ENCODE data around the gene PTPRN2. TPM values are rescaled to one million over a fixed set of nuclear protein-coding genes. Genes with fewer than 3 reads are reported as not detected.

The PTPRN2 gene
- total RNA-seq, 1 donor from 2014 or later: 2.4 TPM

GRCh38 chr7:157875230-157876179 is 712.1 kb downstream of the PTPRN2 start:
- DNase-seq (ENCODE audit: low read depth in 2 of 2): no peak

- DNase-seq (ENCODE audit: low read depth in 2 of 2): no peak
Observed at GRCh38 chr7:157874870-157875229, 712.8 kb downstream of the PTPRN2 start.

- DNase-seq (ENCODE audit: low read depth in 2 of 2): no peak
Observed at GRCh38 chr7:157874208-157874816, 713.3 kb downstream of the PTPRN2 start.

- no peak for DNase-seq (ENCODE audit: low read depth in 2 of 2)
Observed at GRCh38 chr7:157873664-157874063, 714.0 kb downstream of the PTPRN2 start.

- DNase-seq (ENCODE audit: low read depth in 2 of 2): no peak
Observed at GRCh38 chr7:157873181-157873580, 714.4 kb downstream of the PTPRN2 start.

GRCh38 chr7:157872447-157872846 is 715.2 kb downstream of the PTPRN2 start:
- DNase-seq (ENCODE audit: low read depth in 2 of 2): no peak

- DNase-seq (ENCODE audit: low read depth in 2 of 2): no peak
Observed at GRCh38 chr7:157871681-157872080, 715.9 kb downstream of the PTPRN2 start.

GRCh38 chr7:157870644-157871290 is 716.9 kb downstream of the PTPRN2 start:
- DNase-seq (ENCODE audit: low read depth in 2 of 2): no peak

- DNase-seq (ENCODE audit: low read depth in 2 of 2): no peak
Observed at GRCh38 chr7:157869793-157870192, 717.8 kb downstream of the PTPRN2 start.

GRCh38 chr7:157867685-157868305 is 719.8 kb downstream of the PTPRN2 start:
- no peak for DNase-seq (ENCODE audit: low read depth in 2 of 2)

GRCh38 chr7:157866336-157866924 is 721.2 kb downstream of the PTPRN2 start:
- DNase-seq (ENCODE audit: low read depth in 2 of 2): no peak

GRCh38 chr7:157865351-157866165 is 722.1 kb downstream of the PTPRN2 start:
- no peak for DNase-seq (ENCODE audit: low read depth in 2 of 2)

GRCh38 chr7:157864911-157865310 is 722.7 kb downstream of the PTPRN2 start:
- no peak for DNase-seq (ENCODE audit: low read depth in 2 of 2)

GRCh38 chr7:157863906-157864810 is 723.5 kb downstream of the PTPRN2 start:
- no peak for DNase-seq (ENCODE audit: low read depth in 2 of 2)

GRCh38 chr7:157863176-157863575 is 724.4 kb downstream of the PTPRN2 start:
- DNase-seq (ENCODE audit: low read depth in 2 of 2): no peak

- no peak for DNase-seq (ENCODE audit: low read depth in 2 of 2)
Observed at GRCh38 chr7:157862731-157863130, 724.9 kb downstream of the PTPRN2 start.

- no peak for DNase-seq (ENCODE audit: low read depth in 2 of 2)
Observed at GRCh38 chr7:157861551-157861950, 726.1 kb downstream of the PTPRN2 start.

- no peak for DNase-seq (ENCODE audit: low read depth in 2 of 2)
Observed at GRCh38 chr7:157861031-157861491, 726.6 kb downstream of the PTPRN2 start.

- DNase-seq (ENCODE audit: low read depth in 2 of 2): no peak
Observed at GRCh38 chr7:157860406-157860805, 727.2 kb downstream of the PTPRN2 start.
